Measurements from ENCODE around the gene BLOC1S3.

BLOC1S3 gene

GRCh38 chr19:45180936-45181335, 2.4 kb downstream of the BLOC1S3 start:
- H3K27ac Mint-ChIP-seq: no peak overlapping the region
- no peak for DNase-seq
- no peak for ATAC-seq
- H3K4me3 Mint-ChIP-seq: peak overlapping the region; percentile 51 to 79
- no peaks in the 10 kb centered on the region for H3K9me3 Mint-ChIP-seq
- H3K4me1 Mint-ChIP-seq: peaks cover 29% of the 10 kb centered on the region
- H3K27me3 Mint-ChIP-seq: no peaks in the 10 kb centered on the region

- no peak for DNase-seq
- no peaks in the 10 kb centered on the region for H3K9me3 Mint-ChIP-seq
- no peaks in the 10 kb centered on the region for H3K27me3 Mint-ChIP-seq
- no peak overlapping the region for H3K27ac Mint-ChIP-seq
- H3K4me1 Mint-ChIP-seq: peaks cover 39% of the 10 kb centered on the region
- ATAC-seq: no peak
- no peak overlapping the region for H3K4me3 Mint-ChIP-seq
Measured at GRCh38 chr19:45182758-45183157, 4.2 kb downstream of the BLOC1S3 start.

- H3K27ac Mint-ChIP-seq: no peak overlapping the region
- DNase-seq (no peak), ATAC-seq (no peak)
- no peaks in the 10 kb centered on the region for H3K27me3 Mint-ChIP-seq
- H3K4me3 Mint-ChIP-seq: no peak overlapping the region
- H3K9me3 Mint-ChIP-seq: no peaks in the 10 kb centered on the region
- H3K4me1 Mint-ChIP-seq: peaks cover 39% of the 10 kb centered on the region
Measured at GRCh38 chr19:45184115-45184514, 5.5 kb downstream of the BLOC1S3 start.

GRCh38 chr19:45186509-45187334, 8.1 kb downstream of the BLOC1S3 start:
- Mint-ChIP-seq H3K27me3 (no peaks in the 10 kb centered on the region), H3K9me3 (no peaks in the 10 kb centered on the region), H3K4me1 (peaks cover 18% of the 10 kb centered on the region), H3K27ac (peak overlapping the region in 1 of 2 donors; percentile 44), H3K4me3 (no peak overlapping the region)
- ATAC-seq: peak; percentile 15
- no peak for DNase-seq

GRCh38 chr19:45187421-45188100, 9.0 kb downstream of the BLOC1S3 start:
- Mint-ChIP-seq H3K4me1 (peaks cover 16% of the 10 kb centered on the region), H3K9me3 (no peaks in the 10 kb centered on the region), H3K4me3 (no peak overlapping the region), H3K27ac (no peak overlapping the region), H3K27me3 (no peaks in the 10 kb centered on the region)
- peak; percentile 76 for ATAC-seq
- no peak for DNase-seq

- Mint-ChIP-seq H3K27me3 (no peaks in the 10 kb centered on the region), H3K27ac (no peak overlapping the region), H3K4me1 (peaks cover 12% of the 10 kb centered on the region), H3K9me3 (no peaks in the 10 kb centered on the region), H3K4me3 (no peak overlapping the region)
- DNase-seq: no peak
- no peak for ATAC-seq
Measured at GRCh38 chr19:45189971-45190370, 11.4 kb downstream of the BLOC1S3 start.

GRCh38 chr19:45191375-45191774, 12.8 kb downstream of the BLOC1S3 start:
- ATAC-seq: no peak

GRCh38 chr19:45195764-45196163, 17.2 kb downstream of the BLOC1S3 start:
- no peak for DNase-seq
- no peak for ATAC-seq
- Mint-ChIP-seq H3K27me3 (no peaks in the 10 kb centered on the region), H3K4me3 (no peak overlapping the region), H3K4me1 (no peaks in the 10 kb centered on the region), H3K27ac (no peak overlapping the region), H3K9me3 (no peaks in the 10 kb centered on the region)

More at GRCh38 chr19:45191375-45191774, 12.8 kb downstream of the BLOC1S3 start:
- DNase-seq: no peak
- H3K4me1 Mint-ChIP-seq: peaks cover 10% of the 10 kb centered on the region
- H3K27me3 Mint-ChIP-seq: no peaks in the 10 kb centered on the region
- no peak overlapping the region for H3K4me3 Mint-ChIP-seq
- H3K27ac Mint-ChIP-seq: no peak overlapping the region
- H3K9me3 Mint-ChIP-seq: no peaks in the 10 kb centered on the region

GRCh38 chr19:45200568-45200967, 22.0 kb downstream of the BLOC1S3 start:
- no peak overlapping the region for H3K4me3 Mint-ChIP-seq
- H3K9me3 Mint-ChIP-seq: no peaks in the 10 kb centered on the region
- no peak for DNase-seq
- no peaks in the 10 kb centered on the region for H3K4me1 Mint-ChIP-seq
- no peaks in the 10 kb centered on the region for H3K27me3 Mint-ChIP-seq
- no peak overlapping the region for H3K27ac Mint-ChIP-seq
- no peak for ATAC-seq

- Mint-ChIP-seq H3K27ac (peak overlapping the region in 1 of 2 donors; percentile 21), H3K9me3 (no peaks in the 10 kb centered on the region), H3K4me3 (no peak overlapping the region), H3K27me3 (no peaks in the 10 kb centered on the region), H3K4me1 (no peaks in the 10 kb centered on the region)
- DNase-seq (no peak), ATAC-seq (no peak)
Measured at GRCh38 chr19:45202637-45203036, 24.1 kb downstream of the BLOC1S3 start.

GRCh38 chr19:45205810-45206209, 27.2 kb downstream of the BLOC1S3 start:
- no peaks in the 10 kb centered on the region for H3K4me1 Mint-ChIP-seq
- no peak overlapping the region for H3K4me3 Mint-ChIP-seq
- ATAC-seq (no peak), DNase-seq (no peak)
- no peak overlapping the region for H3K27ac Mint-ChIP-seq
- peaks cover 4% of the 10 kb centered on the region for H3K27me3 Mint-ChIP-seq
- no peaks in the 10 kb centered on the region for H3K9me3 Mint-ChIP-seq

GRCh38 chr19:45206328-45206727, 27.7 kb downstream of the BLOC1S3 start:
- ATAC-seq (no peak), DNase-seq (no peak)
- H3K9me3 Mint-ChIP-seq: no peaks in the 10 kb centered on the region
- H3K27me3 Mint-ChIP-seq: peaks cover 10% of the 10 kb centered on the region
- peaks cover under 1% of the 10 kb centered on the region for H3K4me1 Mint-ChIP-seq
- no peak overlapping the region for H3K27ac Mint-ChIP-seq
- no peak overlapping the region for H3K4me3 Mint-ChIP-seq

GRCh38 chr19:45211751-45212381, 33.3 kb downstream of the BLOC1S3 start:
- Mint-ChIP-seq H3K4me3 (no peak overlapping the region), H3K4me1 (peaks cover 16% of the 10 kb centered on the region), H3K27me3 (peaks cover 65% of the 10 kb centered on the region), H3K27ac (no peak overlapping the region), H3K9me3 (no peaks in the 10 kb centered on the region)
- ATAC-seq (no peak), DNase-seq (no peak)

GRCh38 chr19:45213031-45213430, 34.4 kb downstream of the BLOC1S3 start:
- Mint-ChIP-seq H3K4me3 (no peak overlapping the region), H3K9me3 (no peaks in the 10 kb centered on the region), H3K27me3 (peaks cover 77% of the 10 kb centered on the region), H3K4me1 (peaks cover 16% of the 10 kb centered on the region), H3K27ac (no peak overlapping the region)
- ATAC-seq: no peak
- no peak for DNase-seq

- H3K4me3 Mint-ChIP-seq: peak overlapping the region in 1 of 2 donors; percentile 32
- peaks cover 16% of the 10 kb centered on the region for H3K4me1 Mint-ChIP-seq
- H3K27me3 Mint-ChIP-seq: peaks cover 90% of the 10 kb centered on the region
- no peaks in the 10 kb centered on the region for H3K9me3 Mint-ChIP-seq
- H3K27ac Mint-ChIP-seq: peak overlapping the region in 1 of 2 donors; percentile 12
- ATAC-seq (no peak), DNase-seq (no peak)
Measured at GRCh38 chr19:45215391-45216191, 37.0 kb downstream of the BLOC1S3 start.
